GM23338 (cell line): Measurements from ENCODE around the gene SLC5A4. TPM values are rescaled to one million over a fixed set of nuclear protein-coding genes. Genes with fewer than 3 reads are reported as not detected.

Experiments
- ATAC-seq: fragments of 200-7000 bp; cut with Tn5 transposase; 3 replicates; pipeline ENCODE4 v1.9.1; 2020
- DNase-seq: peaks from one replicate; pipeline ENCODE4 v3.0.0-alpha.2; 2015; ENCODE audit warnings: low spot score
- H2AFZ ChIP-seq: fragments of 200-600 bp; sonication (generic); 2 replicates; pipeline ENCODE4 v1.8.0; 2016; ENCODE audit warnings: antibody characterized with exemption, mild to moderate bottlenecking, moderate library complexity
- H3F3A ChIP-seq: fragments of 200-600 bp; sonication (generic); replicated peaks from 2 replicates; pipeline ENCODE4 v1.8.0; 2017; ENCODE audit warnings: antibody characterized with exemption, mixed run types, low read depth
- H3K27ac ChIP-seq: fragments of 200-600 bp; sonication (generic); 2 replicates; pipeline ENCODE4 v1.6.1; 2016; ENCODE audit warnings: low read depth
- H3K27me3 ChIP-seq: fragments of 200-600 bp; sonication (generic); 2 replicates; pipeline ENCODE4 v1.8.0; 2016; ENCODE audit warnings: mild to moderate bottlenecking, mixed run types, moderate library complexity; ENCODE audit not compliant: insufficient read depth
- H3K36me3 ChIP-seq: fragments of 200-600 bp; sonication (generic); 2 replicates; pipeline ENCODE4 v1.8.0; 2016; ENCODE audit warnings: mild to moderate bottlenecking; ENCODE audit not compliant: insufficient read depth
- H3K4me1 ChIP-seq: fragments of 200-600 bp; sonication (generic); 2 replicates; pipeline ENCODE4 v1.8.0; 2016; ENCODE audit warnings: mild to moderate bottlenecking, moderate library complexity; ENCODE audit not compliant: insufficient read depth
- H3K4me2 ChIP-seq: fragments of 200-600 bp; sonication (generic); 2 replicates; pipeline ENCODE4 v1.7.1; 2017; ENCODE audit warnings: mixed run types
- H3K4me3 ChIP-seq: fragments of 200-600 bp; sonication (generic); 2 replicates; pipeline ENCODE4 v1.6.1; 2016; ENCODE audit warnings: mixed run types
- H3K79me2 ChIP-seq: fragments of 200-600 bp; sonication (generic); replicated peaks from 2 replicates; pipeline ENCODE4 v1.8.0; 2017; ENCODE audit warnings: mild to moderate bottlenecking; ENCODE audit not compliant: insufficient read depth
- H3K9me2 ChIP-seq: fragments of 200-600 bp; sonication (generic); 2 replicates; pipeline ENCODE4 v1.8.0; 2017; ENCODE audit not compliant: insufficient read depth
- H4K20me1 ChIP-seq: fragments of 200-600 bp; sonication (generic); replicated peaks from 2 replicates; pipeline ENCODE4 v1.8.0; 2017; ENCODE audit warnings: mild to moderate bottlenecking; ENCODE audit not compliant: insufficient read depth
- H3K27ac Mint-ChIP-seq: 2 replicates; pipeline ENCODE4 v1.8.0; 2020; ENCODE audit warnings: inconsistent platforms, mild to moderate bottlenecking, moderate library complexity, mixed read lengths
- H3K27me3 Mint-ChIP-seq: 3 replicates; pipeline ENCODE4 v1.8.0; 2022; ENCODE audit warnings: low read depth, mild to moderate bottlenecking, moderate library complexity, mixed read lengths, inconsistent platforms; ENCODE audit not compliant: insufficient read depth, poor library complexity
- H3K36me3 Mint-ChIP-seq: 3 replicates; pipeline ENCODE4 v1.8.0; 2021; ENCODE audit warnings: low read depth, mild to moderate bottlenecking, inconsistent platforms, moderate library complexity, mixed read lengths
- H3K4me1 Mint-ChIP-seq: 3 replicates; pipeline ENCODE4 v1.8.0; 2020; ENCODE audit warnings: mild to moderate bottlenecking, inconsistent platforms, mixed read lengths
- H3K4me3 Mint-ChIP-seq: 3 replicates; pipeline ENCODE4 v1.8.0; 2021; ENCODE audit warnings: moderate library complexity, mild to moderate bottlenecking, inconsistent platforms, mixed read lengths
- H3K9me3 Mint-ChIP-seq: 3 replicates; pipeline ENCODE4 v1.8.0; 2020; ENCODE audit warnings: moderate library complexity, mild to moderate bottlenecking, inconsistent platforms, mixed read lengths
- CTCF ChIP-seq, 2 experiments: fragments of 200-600 bp in 1 of 2; sonication (generic) in 1 of 2; conservative IDR thresholded peaks; 2 replicates each; pipeline versions ENCODE4 v1.5.1 to v1.6.1; 2016 to 2017; ENCODE audit warnings: antibody characterized with exemption in 2 of 2, low read depth in 2 of 2, mild to moderate bottlenecking in 2 of 2, moderate library complexity in 1 of 2
- EZH2 ChIP-seq: fragments of 200-600 bp; sonication (generic); IDR thresholded peaks from one replicate; pipeline ENCODE4 v1.8.0; 2017; ENCODE audit warnings: antibody characterized with exemption, mild to moderate bottlenecking, low read depth; ENCODE audit not compliant: unreplicated experiment
- NANOG ChIP-seq: IDR thresholded peaks from 2 replicates; pipeline ENCODE4 v1.6.1; 2016; ENCODE audit warnings: antibody characterized with exemption, borderline replicate concordance
- POLR2AphosphoS5 ChIP-seq: IDR thresholded peaks from 2 replicates; pipeline ENCODE4 v1.6.1; 2016; ENCODE audit warnings: antibody characterized with exemption, low read depth
- REST ChIP-seq: IDR thresholded peaks from one replicate; pipeline ENCODE4 v1.6.1; 2018; ENCODE audit warnings: antibody characterized with exemption; ENCODE audit not compliant: unreplicated experiment
- ZNF114 ChIP-seq: fragments of 250-450 bp; sonication (Bioruptor Pico); IDR thresholded peaks from 2 replicates; pipeline ENCODE4 v1.5.0; 2020; ENCODE audit warnings: mild to moderate bottlenecking, moderate library complexity
- polyA plus RNA-seq: library from polyadenylated mRNA; unstranded; fragments of >200 nt; fragmentation: Nextera tagmentation; extraction: Ambion mirVana; gene quantifications from 2 replicates; pipeline ENCODE4 v1.2.1, GENCODE V29; 2016
- total RNA-seq: library from RNA; depleted of rRNA; stranded (reverse); fragments of >200 nt; shearing (Covaris generic); gene quantifications from 2 replicates; pipeline ENCODE4 v1.2.3, GENCODE V29; 2014

The SLC5A4 gene
- total and polyA plus RNA-seq, 2 experiments from 2014 or later: 0.16 TPM; not detected in 1

- H3K27ac Mint-ChIP-seq: peak overlapping the region; percentile 5; the same call in 1 of the 2 replicates
- H3K9me3 Mint-ChIP-seq: peaks cover 6% of the 10 kb centered on the region; the same call in 2 of the 3 replicates
- Histone ChIP-seq H3K79me2 (no peaks in the 10 kb centered on the region), H3K27me3 (peaks cover 47% of the 10 kb centered on the region), H3K4me2 (peak overlapping the region; percentile 62; the same call in 1 of the 2 replicates), H4K20me1 (no peaks in the 10 kb centered on the region), H3K4me3 (no peak overlapping the region), H3K36me3 (no peaks in the 10 kb centered on the region), H3K9me2 (no peaks in the 10 kb centered on the region), H3K4me1 (peaks cover 13% of the 10 kb centered on the region; the same call in 1 of the 2 replicates), H3F3A (no peaks in the 10 kb centered on the region), H3K27ac (no peak overlapping the region), H2AFZ (peak overlapping the region; percentile 66; the same call in 1 of the 2 replicates)
- TF ChIP-seq EZH2 (no peak), CTCF (conservative IDR thresholded peaks at IDR 0.05; ENCODE audit: low read depth in 2 of 2) (peak; percentile 60 to 85)
- peak; percentile 50 for ATAC-seq
- peaks cover 46% of the 10 kb centered on the region for H3K4me1 Mint-ChIP-seq
- peaks cover 52% of the 10 kb centered on the region for H3K27me3 Mint-ChIP-seq
- no peak overlapping the region; the same call in 2 of the 3 replicates for H3K4me3 Mint-ChIP-seq
- DNase-seq: peak; percentile 86
- H3K36me3 Mint-ChIP-seq: peaks cover 12% of the 10 kb centered on the region
Measured at GRCh38 chr22:32206774-32207758, 48.1 kb downstream of the SLC5A4 start.

- peaks cover 56% of the 10 kb centered on the region for H3K27me3 ChIP-seq
- no peaks in the 10 kb centered on the region for H3K36me3 ChIP-seq
- H3K36me3 Mint-ChIP-seq: peaks cover 12% of the 10 kb centered on the region
- peaks cover 56% of the 10 kb centered on the region for H3K27me3 Mint-ChIP-seq
- peak overlapping the region; percentile 56; the same call in 1 of the 2 replicates for H3K4me3 ChIP-seq
- H3K79me2 ChIP-seq: no peaks in the 10 kb centered on the region
- H3K9me3 Mint-ChIP-seq: peaks cover 6% of the 10 kb centered on the region; the same call in 2 of the 3 replicates
- H3K27ac ChIP-seq: no peak overlapping the region
- H2AFZ ChIP-seq: no peak overlapping the region
- peaks cover 48% of the 10 kb centered on the region for H3K4me1 Mint-ChIP-seq
- peak overlapping the region; percentile 73 for H3K4me3 Mint-ChIP-seq
- ATAC-seq (peak; percentile 17), DNase-seq (peak; percentile 60)
- no peaks in the 10 kb centered on the region for H3K9me2 ChIP-seq
- peak overlapping the region; percentile 20; the same call in 1 of the 2 replicates for H3K4me2 ChIP-seq
- no peaks in the 10 kb centered on the region for H3F3A ChIP-seq
- TF ChIP-seq CTCF (conservative IDR thresholded peaks at IDR 0.05; ENCODE audit: low read depth in 2 of 2) (peak; percentile 34 to 61; a peak in 3 of 4 replicates), REST (no peak), NANOG (no peak), ZNF114 (CRISPR knock-in tag) (no peak), POLR2AphosphoS5 (no peak)
- H3K4me1 ChIP-seq: peaks cover 14% of the 10 kb centered on the region; the same call in 1 of the 2 replicates
- no peaks in the 10 kb centered on the region for H4K20me1 ChIP-seq
- no peak overlapping the region for H3K27ac Mint-ChIP-seq
Measured at GRCh38 chr22:32205974-32206773, 49.0 kb downstream of the SLC5A4 start.
